Measurements from ENCODE around the gene DHRS13. TPM values are rescaled to one million over a fixed set of nuclear protein-coding genes. Genes with fewer than 3 reads are reported as not detected.

Gene DHRS13
- total RNA-seq, 4 donors from 2014 or later, result 2.1 to 3.6 (median 2.7) TPM

DNA sequence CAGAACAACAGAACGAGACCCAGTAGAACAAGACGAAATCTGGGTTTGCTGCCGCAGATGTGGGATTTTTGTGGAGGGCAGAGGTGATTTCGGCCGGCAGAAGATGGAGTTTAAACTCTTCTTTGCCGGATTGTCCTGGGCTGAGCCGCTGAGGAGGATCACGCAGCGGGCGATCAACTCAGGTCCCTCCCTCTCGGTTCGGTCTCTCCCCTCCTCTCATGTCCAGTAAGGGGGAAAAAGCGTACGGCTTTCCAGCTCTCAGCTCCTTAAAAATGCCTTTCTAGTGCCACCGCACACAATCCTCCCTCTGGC is 46.0 kb upstream of the DHRS13 start:
- TF ChIP-seq, protein P1, sequence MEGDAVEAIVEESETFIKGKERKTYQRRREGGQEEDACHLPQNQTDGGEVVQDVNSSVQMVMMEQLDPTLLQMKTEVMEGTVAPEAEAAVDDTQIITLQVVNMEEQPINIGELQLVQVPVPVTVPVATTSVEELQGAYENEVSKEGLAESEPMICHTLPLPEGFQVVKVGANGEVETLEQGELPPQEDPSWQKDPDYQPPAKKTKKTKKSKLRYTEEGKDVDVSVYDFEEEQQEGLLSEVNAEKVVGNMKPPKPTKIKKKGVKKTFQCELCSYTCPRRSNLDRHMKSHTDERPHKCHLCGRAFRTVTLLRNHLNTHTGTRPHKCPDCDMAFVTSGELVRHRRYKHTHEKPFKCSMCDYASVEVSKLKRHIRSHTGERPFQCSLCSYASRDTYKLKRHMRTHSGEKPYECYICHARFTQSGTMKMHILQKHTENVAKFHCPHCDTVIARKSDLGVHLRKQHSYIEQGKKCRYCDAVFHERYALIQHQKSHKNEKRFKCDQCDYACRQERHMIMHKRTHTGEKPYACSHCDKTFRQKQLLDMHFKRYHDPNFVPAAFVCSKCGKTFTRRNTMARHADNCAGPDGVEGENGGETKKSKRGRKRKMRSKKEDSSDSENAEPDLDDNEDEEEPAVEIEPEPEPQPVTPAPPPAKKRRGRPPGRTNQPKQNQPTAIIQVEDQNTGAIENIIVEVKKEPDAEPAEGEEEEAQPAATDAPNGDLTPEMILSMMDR (IDR thresholded peaks at IDR 0.05; ENCODE audit: low read depth), result no peak

DNA sequence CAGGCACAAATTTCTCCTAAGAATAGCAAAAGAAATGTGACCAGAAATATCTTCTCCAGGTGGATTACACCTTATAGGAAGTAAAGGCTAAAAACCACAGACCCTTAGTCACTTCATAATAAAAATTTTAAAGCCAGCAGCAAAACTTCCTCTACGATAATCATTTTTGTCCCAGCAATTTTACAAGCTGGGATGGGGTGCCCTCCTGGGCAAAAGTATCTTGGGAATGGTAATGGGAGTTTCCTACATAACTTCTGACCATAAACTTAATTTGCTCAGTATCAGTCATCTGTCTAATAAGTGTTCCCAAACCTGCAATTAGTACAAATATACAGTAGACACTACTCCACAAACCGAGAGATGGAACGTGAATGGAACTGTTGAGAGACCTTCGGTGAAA is 45.5 kb upstream of the DHRS13 start:
- TF ChIP-seq, protein P1 (IDR thresholded peaks at IDR 0.05; ENCODE audit: low read depth), result no peak

DNA sequence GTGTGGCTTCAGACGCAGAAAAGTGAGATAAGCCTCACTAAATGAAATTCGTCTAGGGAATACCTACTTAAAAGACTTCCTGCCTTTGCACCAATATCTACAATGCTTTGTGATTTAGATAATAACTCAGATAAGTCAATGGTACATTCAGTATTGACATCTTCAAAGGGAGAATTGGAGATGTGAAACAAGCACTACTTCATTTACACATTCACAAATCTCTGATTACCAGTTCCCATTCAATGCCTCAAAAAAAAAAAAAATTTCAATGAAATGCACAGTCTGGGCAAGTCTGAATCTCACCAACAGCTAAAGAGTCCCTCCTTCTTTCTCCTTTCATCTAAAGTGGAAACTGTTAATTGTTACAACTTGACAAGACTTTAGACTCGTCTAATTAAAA is 44.8 kb upstream of the DHRS13 start:
- TF ChIP-seq, protein P1 (IDR thresholded peaks at IDR 0.05; ENCODE audit: low read depth), result no peak

DNA sequence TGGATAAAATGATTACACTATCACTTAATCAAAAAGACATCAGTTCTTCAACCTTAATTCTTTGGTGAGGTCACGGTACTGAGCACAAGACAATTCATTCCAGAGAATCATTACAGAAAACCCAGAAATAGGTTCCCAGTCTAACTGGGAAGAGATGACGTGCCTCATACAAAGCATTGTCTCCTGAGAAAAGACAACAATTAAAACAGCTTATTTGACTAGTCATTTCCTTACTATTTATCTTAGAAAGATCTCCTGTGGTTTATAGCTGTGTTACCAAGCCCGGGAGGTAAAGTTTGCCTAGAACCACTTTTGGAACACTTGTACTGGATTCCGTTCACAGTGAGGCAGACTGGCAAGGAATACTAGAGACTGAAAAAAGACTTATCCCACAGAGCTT is 43.4 kb upstream of the DHRS13 start:
- TF ChIP-seq, protein P1 (IDR thresholded peaks at IDR 0.05; ENCODE audit: low read depth), result no peak

DNA sequence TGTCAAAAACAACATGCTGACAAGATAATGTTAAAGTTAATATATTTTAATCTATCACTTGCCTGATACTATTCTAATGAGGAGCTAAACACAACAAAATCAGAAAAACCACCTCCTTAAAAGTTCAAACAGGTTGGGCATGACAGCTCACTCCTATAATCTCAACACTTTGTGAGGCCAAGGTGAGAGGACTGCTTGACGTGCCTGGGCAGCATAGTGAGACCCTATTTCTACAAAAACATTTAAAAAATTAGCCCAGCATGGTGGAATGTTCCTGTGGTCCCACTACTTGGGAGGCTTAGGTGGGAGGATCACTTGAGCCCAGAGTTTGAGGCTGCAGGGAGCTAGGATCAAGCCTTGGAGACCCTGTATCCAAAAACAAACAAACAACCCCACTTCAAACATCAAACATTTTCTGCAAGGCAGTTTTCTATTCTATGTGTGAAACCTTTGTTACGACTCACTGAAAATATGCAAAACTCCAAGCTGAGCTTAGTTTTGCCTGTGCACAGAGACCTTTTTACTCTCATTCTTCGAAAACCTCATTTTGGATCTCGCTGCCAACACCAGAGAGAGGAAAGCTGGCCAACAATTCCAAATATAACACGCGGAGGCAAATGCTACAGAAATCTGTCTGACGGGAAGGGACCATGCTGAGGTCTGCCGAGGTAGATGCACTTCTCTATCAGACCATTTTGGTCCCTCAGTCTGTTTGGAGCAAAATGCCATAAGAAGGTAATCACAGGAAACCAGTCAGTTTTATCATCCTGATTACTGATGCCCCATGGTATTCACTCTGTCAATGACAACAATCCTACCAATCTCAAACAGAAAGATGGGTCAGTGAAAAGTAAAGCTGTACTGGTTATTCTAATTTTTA is 42.2 kb upstream of the DHRS13 start:
- TF ChIP-seq, protein P1 (IDR thresholded peaks at IDR 0.05; ENCODE audit: low read depth), result no peak

DNA sequence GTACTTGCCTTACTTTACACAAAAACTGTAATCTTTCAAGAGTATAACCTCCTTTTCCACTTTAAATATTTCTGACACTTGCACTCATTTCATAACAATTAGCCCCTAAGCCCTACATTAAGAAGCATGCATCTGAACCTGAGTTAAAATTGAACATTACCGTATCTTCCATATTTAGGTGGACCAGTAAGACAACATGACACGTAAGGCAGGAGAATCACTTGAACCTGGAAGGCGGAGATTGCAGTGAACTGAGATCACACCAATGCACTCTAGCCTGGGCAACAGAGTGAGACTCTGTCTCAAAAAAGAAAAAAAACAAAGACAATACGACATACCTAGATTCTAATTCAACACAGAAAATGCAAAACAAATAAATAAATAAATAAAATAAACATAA is 41.5 kb upstream of the DHRS13 start:
- TF ChIP-seq, protein P1 (IDR thresholded peaks at IDR 0.05; ENCODE audit: low read depth), result no peak

DNA sequence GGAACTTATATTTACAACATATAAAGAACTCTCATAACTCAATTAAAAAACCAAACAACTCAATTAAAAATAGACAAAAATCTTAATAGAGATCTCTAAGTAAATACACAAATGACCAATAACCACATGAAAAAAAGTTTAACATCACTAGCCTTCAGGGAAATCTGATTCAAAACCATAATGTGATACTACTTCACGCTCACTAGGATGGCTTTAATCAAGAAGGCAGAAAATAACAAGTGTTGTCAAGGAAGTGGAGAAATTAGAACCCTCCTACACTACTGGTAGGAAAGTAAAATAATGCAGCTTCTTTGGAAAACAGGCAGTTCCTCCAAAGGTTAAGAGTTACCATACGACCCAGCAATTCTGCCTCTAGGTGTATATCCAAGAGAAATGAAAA is 40.0 kb upstream of the DHRS13 start:
- TF ChIP-seq, protein P1 (IDR thresholded peaks at IDR 0.05; ENCODE audit: low read depth), result no peak

Data from subcutaneous adipose tissue (tissue), 4 donors.